ENCODE results near the gene HPCAL1. TPM values are rescaled to one million over a fixed set of nuclear protein-coding genes. Genes with fewer than 3 reads are reported as not detected.

The HPCAL1 gene
- total RNA-seq, 3 donors from 2014 or later: 42.0 to 98.1 (median 47.7) TPM

- ATAC-seq (no peak), DNase-seq (peak in 1 of 3 donors; percentile 61)
- TF ChIP-seq CTCF (IDR thresholded peaks at IDR 0.05): no peak
- intact Hi-C loops (cut with DNase I, micrococcal nuclease): loop anchor here (5.0 to 10.0 kb wide), 3 partner anchors 307 to 359 kb away; partner anchors contain the start of gene RRM2 (in 1 of the 2)
- Histone ChIP-seq H3K4me1 (ENCODE audit: low read depth) (peaks cover 22% of the 10 kb centered on the region), H3K36me3 (ENCODE audit: low read depth) (no peaks in the 10 kb centered on the region), H3K9me3 (no peaks in the 10 kb centered on the region), H3K4me3 (no peak overlapping the region)
Observed at GRCh38 chr2:10433947-10434885, 131.5 kb downstream of the HPCAL1 start.

GRCh38 chr2:10434886-10435819 lies 132.4 kb downstream of the HPCAL1 start:
- Histone ChIP-seq H3K4me3 (no peak overlapping the region), H3K9me3 (no peaks in the 10 kb centered on the region), H3K36me3 (ENCODE audit: low read depth) (no peaks in the 10 kb centered on the region), H3K4me1 (ENCODE audit: low read depth) (peaks cover 22% of the 10 kb centered on the region)
- ATAC-seq: peak; percentile 73
- DNase-seq: peak; percentile 78 to 86 (median 81)
- intact Hi-C loops (cut with DNase I, micrococcal nuclease): loop anchor here (5.0 to 10.0 kb wide), 3 partner anchors 308 to 360 kb away; partner anchors contain the start of gene RRM2 (in 1 of the 2)
- peak; percentile 93 for TF ChIP-seq CTCF (IDR thresholded peaks at IDR 0.05)

- Histone ChIP-seq H3K9me3 (no peaks in the 10 kb centered on the region), H3K4me3 (no peak overlapping the region), H3K36me3 (ENCODE audit: low read depth) (peaks cover 4% of the 10 kb centered on the region), H3K4me1 (ENCODE audit: low read depth) (peaks cover 18% of the 10 kb centered on the region)
- DNase-seq (peak in 1 of 3 donors; percentile 46), ATAC-seq (no peak)
- TF ChIP-seq CTCF (IDR thresholded peaks at IDR 0.05): no peak
- intact Hi-C loops (cut with DNase I, micrococcal nuclease): loop anchor here (10.0 kb wide), 2 partner anchors 311 to 361 kb away; partner anchors contain the start of gene RRM2 (in 1 of the 2)
Observed at GRCh38 chr2:10435820-10436204, 133.1 kb downstream of the HPCAL1 start.

GRCh38 chr2:10436583-10437110 lies 133.9 kb downstream of the HPCAL1 start:
- DNase-seq (peak in 1 of 3 donors; percentile 37), ATAC-seq (no peak)
- no peak for TF ChIP-seq CTCF (IDR thresholded peaks at IDR 0.05)
- peaks cover 10% of the 10 kb centered on the region for H3K36me3 ChIP-seq (ENCODE audit: low read depth)
- H3K4me3 ChIP-seq: no peak overlapping the region
- H3K9me3 ChIP-seq: no peaks in the 10 kb centered on the region
- intact Hi-C loops (cut with DNase I, micrococcal nuclease): loop anchor here (10.0 kb wide), 2 partner anchors 312 to 362 kb away; partner anchors contain the start of gene RRM2 (in 1 of the 2)
- H3K4me1 ChIP-seq (ENCODE audit: low read depth): peaks cover 11% of the 10 kb centered on the region

- ATAC-seq (no peak), DNase-seq (peak in 1 of 3 donors; percentile 0)
- H3K4me3 ChIP-seq: no peak overlapping the region
- peaks cover 3% of the 10 kb centered on the region for H3K4me1 ChIP-seq (ENCODE audit: low read depth)
- TF ChIP-seq CTCF (IDR thresholded peaks at IDR 0.05): no peak
- H3K9me3 ChIP-seq: no peaks in the 10 kb centered on the region
- H3K36me3 ChIP-seq (ENCODE audit: low read depth): peaks cover 10% of the 10 kb centered on the region
- intact Hi-C loops (cut with DNase I, micrococcal nuclease): loop anchor here (10.0 kb wide), 2 partner anchors 313 to 363 kb away; partner anchors contain the start of gene RRM2 (in 1 of the 2)
Observed at GRCh38 chr2:10437806-10438205, 135.1 kb downstream of the HPCAL1 start.
